Tibial artery (tissue), 4 donors: ENCODE measurements around the gene CARMIL1.

Experiments
- DNase-seq, 2 donors: peaks; one replicate each; pipeline ENCODE4 v3.0.0-alpha.2; 2019
- H3K27ac ChIP-seq, 2 donors: fragments of 200-600 bp; sonication (generic) in 1 of 2; 1 replicate in 1 of 2; 2 replicates in 1 of 2; pipeline ENCODE4 v1.5.1; 2018 to 2019; ENCODE audit warnings: mild to moderate bottlenecking in 1 of 2
- H3K27me3 ChIP-seq, 2 donors: fragments of 200-600 bp; sonication (generic) in 1 of 2; one replicate each; pipeline versions ENCODE4 v1.5.1 to v1.6.0; 2016 to 2019
- H3K36me3 ChIP-seq, 3 donors: fragments of 200-600 bp; sonication (generic) in 2 of 3; one replicate each; pipeline ENCODE4 v1.5.1; 2016 to 2019; ENCODE audit warnings: mild to moderate bottlenecking in 2 of 3
- H3K4me1 ChIP-seq, 4 donors: fragments of 200-600 bp; sonication (generic) in 2 of 4; 1 replicate in 3 of 4; 2 replicates in 1 of 4; pipeline ENCODE4 v1.5.1; 2016 to 2019
- H3K4me3 ChIP-seq, 2 donors: fragments of 200-600 bp; sonication (generic) in 1 of 2; 1 replicate in 1 of 2; 2 replicates in 1 of 2; pipeline ENCODE4 v1.5.1; 2018 to 2019; ENCODE audit warnings: mild to moderate bottlenecking in 2 of 2
- H3K9me3 ChIP-seq, 3 donors: fragments of 200-600 bp; sonication (generic) in 1 of 3; one replicate each; pipeline ENCODE4 v1.5.1; 2016 to 2019
- CTCF ChIP-seq, 2 experiments: fragments of 200-600 bp in 1 of 2; fragments of 450-650 bp in 1 of 2; IDR thresholded peaks; one replicate each; pipeline ENCODE4 v1.5.1; 2017 to 2019; ENCODE audit warnings: antibody characterized with exemption in 2 of 2, mild to moderate bottlenecking in 1 of 2, moderate library complexity in 1 of 2
- intact Hi-C: fragments of 100-400 bp; cut with DNase I; formaldehyde crosslinking; loops from one replicate; pipeline ENCODE4 v1.15.0; 2023; ENCODE audit warnings: low total_unique reads

The CARMIL1 gene

GRCh38 chr6:25329982-25330381 is 50.8 kb downstream of the CARMIL1 start:
- no peaks in the 10 kb centered on the region for H3K27me3 ChIP-seq
- H3K4me3 ChIP-seq, result no peak overlapping the region
- DNase-seq, result no peak
- H3K27ac ChIP-seq, result no peak overlapping the region
- intact Hi-C loops, result no loop called here
- no peak for TF ChIP-seq CTCF (IDR thresholded peaks at IDR 0.05)
- no peaks in the 10 kb centered on the region for H3K36me3 ChIP-seq
- H3K9me3 ChIP-seq, result no peaks in the 10 kb centered on the region
- peaks cover 0 to 96% (median 26%) of the 10 kb centered on the region in 4 donors for H3K4me1 ChIP-seq

- H3K27me3 ChIP-seq, result no peaks in the 10 kb centered on the region
- H3K4me3 ChIP-seq, result no peak overlapping the region
- intact Hi-C loops, result no loop called here
- no peak for DNase-seq
- TF ChIP-seq CTCF (IDR thresholded peaks at IDR 0.05), result no peak
- no peak overlapping the region for H3K27ac ChIP-seq
- H3K9me3 ChIP-seq, result no peaks in the 10 kb centered on the region
- H3K4me1 ChIP-seq, result peaks cover 0 to 96% (median 26%) of the 10 kb centered on the region in 4 donors
- H3K36me3 ChIP-seq, result no peaks in the 10 kb centered on the region
These were observed 51.9 kb downstream of the CARMIL1 start for GRCh38 chr6:25330796-25331685.

GRCh38 chr6:25332165-25332564 is 53.0 kb downstream of the CARMIL1 start:
- Histone ChIP-seq H3K4me3 (no peak overlapping the region), H3K36me3 (no peaks in the 10 kb centered on the region), H3K27me3 (no peaks in the 10 kb centered on the region), H3K27ac (no peak overlapping the region), H3K9me3 (no peaks in the 10 kb centered on the region), H3K4me1 (peaks cover 0 to 93% (median 23%) of the 10 kb centered on the region in 4 donors)
- TF ChIP-seq CTCF (IDR thresholded peaks at IDR 0.05), result no peak
- no peak for DNase-seq
- intact Hi-C loops, result no loop called here

GRCh38 chr6:25332655-25333071 is 53.5 kb downstream of the CARMIL1 start:
- Histone ChIP-seq H3K27me3 (no peaks in the 10 kb centered on the region), H3K27ac (no peak overlapping the region), H3K9me3 (no peaks in the 10 kb centered on the region), H3K4me1 (peaks cover 0 to 93% (median 18%) of the 10 kb centered on the region in 4 donors), H3K36me3 (no peaks in the 10 kb centered on the region), H3K4me3 (no peak overlapping the region)
- no peak for DNase-seq
- TF ChIP-seq CTCF (IDR thresholded peaks at IDR 0.05), result no peak
- intact Hi-C loops, result no loop called here

GRCh38 chr6:25333471-25333870 is 54.3 kb downstream of the CARMIL1 start:
- Histone ChIP-seq H3K36me3 (no peaks in the 10 kb centered on the region), H3K4me3 (no peak overlapping the region), H3K4me1 (peaks cover 0 to 93% (median 13%) of the 10 kb centered on the region in 4 donors), H3K27me3 (no peaks in the 10 kb centered on the region), H3K9me3 (no peaks in the 10 kb centered on the region), H3K27ac (no peak overlapping the region)
- intact Hi-C loops, result no loop called here
- no peak for TF ChIP-seq CTCF (IDR thresholded peaks at IDR 0.05)
- DNase-seq, result no peak
